Stomach (tissue), 9 donors: ENCODE data around the gene ARHGAP26. TPM values are rescaled to one million over a fixed set of nuclear protein-coding genes. Genes with fewer than 3 reads are reported as not detected.
"Not testable (repeated sequence)": the region's sequence is repeated elsewhere in the genome, so short reads cannot be mapped to it uniquely, and the experiment has no call there.

ENCODE experiments used
- DNase-seq, 2 donors: peaks; one replicate each; pipeline versions ENCODE4 v3.0.0 to v3.0.0-alpha.2; 2013 to 2019
- H3K27ac ChIP-seq, 5 donors: fragments of 200-600 bp in 4 of 5; sonication (generic) in 4 of 5; one replicate each; pipeline ENCODE4 v1.5.1; 2013 to 2019; ENCODE audit warnings: mild to moderate bottlenecking in 1 of 5, moderate library complexity in 1 of 5
- H3K27me3 ChIP-seq, 3 donors: fragments of 200-600 bp; sonication (generic); one replicate each; pipeline ENCODE4 v1.5.1; 2017 to 2019; ENCODE audit warnings: mixed run types in 1 of 3
- H3K36me3 ChIP-seq, 4 donors: fragments of 200-600 bp; sonication (generic); 1 replicate in 3 of 4; 2 replicates in 1 of 4; pipeline ENCODE4 v1.5.1; 2016 to 2019
- H3K4me1 ChIP-seq, 4 donors: fragments of 200-600 bp; sonication (generic); one replicate each; pipeline ENCODE4 v1.5.1; 2016 to 2019
- H3K4me3 ChIP-seq, 4 donors: fragments of 200-600 bp; sonication (generic) in 3 of 4; one replicate each; pipeline ENCODE4 v1.5.1; 2016 to 2019; ENCODE audit warnings: mild to moderate bottlenecking in 1 of 4
- H3K9me3 ChIP-seq, 4 donors: fragments of 200-600 bp; sonication (generic); one replicate each; pipeline ENCODE4 v1.5.1; 2016 to 2019
- CTCF ChIP-seq, 7 experiments: fragments of 450-650 bp in 4 of 7; fragments of 200-600 bp in 3 of 7; sonication (generic) in 3 of 7; IDR thresholded peaks; one replicate each; pipeline ENCODE4 v1.5.1; 2016 to 2019; ENCODE audit warnings: antibody characterized with exemption in 7 of 7, control low read depth in 2 of 7, mild to moderate bottlenecking in 1 of 7
- EP300 ChIP-seq: sonication (generic); formaldehyde crosslinking; IDR thresholded peaks from one replicate; pipeline ENCODE4 v1.6.1; 2017; ENCODE audit warnings: antibody characterized with exemption
- POLR2A ChIP-seq, 4 donors: fragments of 450-650 bp; IDR thresholded peaks; one replicate each; pipeline ENCODE4 v1.6.1; 2016; ENCODE audit warnings: antibody characterized with exemption in 4 of 4, control low read depth in 2 of 4, mild to moderate bottlenecking in 1 of 4, moderate library complexity in 1 of 4
- POLR2AphosphoS5 ChIP-seq, 3 donors: sonication (generic); formaldehyde crosslinking; IDR thresholded peaks; one replicate each; pipeline ENCODE4 v1.6.1; 2016; ENCODE audit warnings: antibody characterized with exemption in 3 of 3
- WGBS, 5 donors: extraction: QIAGEN DNeasy Blood & Tissue Kit in 3 of 5; methylation state at CpG; one replicate each; pipeline versions ENCODE4 v1.1.5 to v1.1.7; 2013 to 2018; 5-methylcytosine and 5-hydroxymethylcytosine counted together
- intact Hi-C: fragments of 100-400 bp; cut with DNase I; formaldehyde crosslinking; loops from one replicate; pipeline ENCODE4 v1.15.1; 2023; ENCODE audit warnings: low total_unique reads
- polyA plus RNA-seq, 3 donors: library from polyadenylated mRNA; stranded (reverse); fragments of 200-250 nt; gene quantifications; one replicate each; pipeline ENCODE4 v1.2.3, GENCODE V29; 2013
- total RNA-seq, 5 donors: library from RNA; depleted of rRNA; stranded (reverse); fragments of >200 nt; gene quantifications; one replicate each; pipeline versions ENCODE4 v1.1.0 to v1.2.3, GENCODE V29; 2014 to 2016
- donor health status: healthy with polysubstance abuse.
- donor health status: Bipolar disorder and iron deficiency.
- donor health status: healthy.

The ARHGAP26 gene
- total and polyA plus RNA-seq, 8 donors = 4.0 to 115 (median 34.1) TPM

GRCh38 chr5:142924135-142924883 lies 154.1 kb downstream of the ARHGAP26 start:
- TF ChIP-seq EP300 = no peak
- no peak for TF ChIP-seq POLR2A (IDR thresholded peaks at IDR 0.05)
- TF ChIP-seq POLR2AphosphoS5 (IDR thresholded peaks at IDR 0.05) = no peak
- no peak for TF ChIP-seq CTCF (IDR thresholded peaks at IDR 0.05)
- peaks cover 0 to 12% (median 2%) of the 10 kb centered on the region in 4 donors for H3K36me3 ChIP-seq
- peak in 1 of 2 donors; percentile 32 for DNase-seq
- no peak overlapping the region for H3K4me3 ChIP-seq
- WGBS, 5 donors = 83 to 97% (median 90%) methylated on average over 1 of the region's 1 CpG
- H3K27me3 ChIP-seq = no peaks in the 10 kb centered on the region
- no peak overlapping the region for H3K27ac ChIP-seq
- peaks cover 0 to 35% (median 12%) of the 10 kb centered on the region in 4 donors for H3K4me1 ChIP-seq
- no peaks in the 10 kb centered on the region for H3K9me3 ChIP-seq
- intact Hi-C loops = loop anchor here (5.0 kb wide), 1 partner anchor 903 kb away; no protein-coding TSS in a partner anchor

GRCh38 chr5:142925795-142926194 lies 155.6 kb downstream of the ARHGAP26 start:
- H3K27me3 ChIP-seq = no peaks in the 10 kb centered on the region
- H3K27ac ChIP-seq = peak overlapping the region; percentile 1 to 64 (median 38)
- H3K36me3 ChIP-seq = no peaks in the 10 kb centered on the region
- TF ChIP-seq POLR2AphosphoS5 (IDR thresholded peaks at IDR 0.05) (peak in 1 of 3 donors; percentile 15), EP300 (no peak), CTCF (IDR thresholded peaks at IDR 0.05) (no peak)
- WGBS, 5 donors = 3 to 21% (median 7%) methylated on average over 3 of the region's 3 CpGs
- no peak overlapping the region for H3K4me3 ChIP-seq
- no peaks in the 10 kb centered on the region for H3K9me3 ChIP-seq
- H3K4me1 ChIP-seq = peaks cover 0 to 35% (median 12%) of the 10 kb centered on the region in 4 donors
- DNase-seq = peak in 1 of 2 donors; percentile 48
- intact Hi-C loops = no loop called here

GRCh38 chr5:142926549-142926948 lies 156.4 kb downstream of the ARHGAP26 start:
- peak overlapping the region in 2 of 5 donors; percentile 8 to 64 for H3K27ac ChIP-seq
- peaks cover 0 to under 1% (median 0%) of the 10 kb centered on the region in 4 donors for H3K36me3 ChIP-seq
- intact Hi-C loops = no loop called here
- H3K27me3 ChIP-seq = no peaks in the 10 kb centered on the region
- 79 to 95% (median 93%) methylated on average over 4 of the region's 4 CpGs for WGBS, 5 donors
- H3K9me3 ChIP-seq = no peaks in the 10 kb centered on the region
- no peak overlapping the region for H3K4me3 ChIP-seq
- peaks cover 0 to 35% (median 12%) of the 10 kb centered on the region in 4 donors for H3K4me1 ChIP-seq
- TF ChIP-seq CTCF (IDR thresholded peaks at IDR 0.05) = no peak
- no peak for TF ChIP-seq POLR2AphosphoS5 (IDR thresholded peaks at IDR 0.05)
- TF ChIP-seq EP300 = no peak
- TF ChIP-seq POLR2A (IDR thresholded peaks at IDR 0.05) = no peak
- peak in 1 of 2 donors; percentile 45 for DNase-seq

- H3K27me3 ChIP-seq, H3K4me3 ChIP-seq, H3K9me3 ChIP-seq, DNase-seq, H3K27ac ChIP-seq, intact Hi-C loops: not testable (repeated sequence)
- Histone ChIP-seq H3K36me3 (peaks cover 0 to 22% (median 17%) of the 10 kb centered on the region in 4 donors), H3K4me1 (peaks cover 0 to 21% (median 5%) of the 10 kb centered on the region in 4 donors)
- 94 to 97% (median 96%) methylated on average over 11 of the region's 11 CpGs for WGBS, 5 donors
Measured at GRCh38 chr5:142928999-142929398, 158.8 kb downstream of the ARHGAP26 start.

GRCh38 chr5:142929587-142929986 lies 159.4 kb downstream of the ARHGAP26 start:
- WGBS, 5 donors = 59 to 81% (median 74%) methylated on average over 2 of the region's 2 CpGs
- Histone ChIP-seq H3K27me3 (no peaks in the 10 kb centered on the region), H3K4me3 (no peak overlapping the region), H3K36me3 (peaks cover 0 to 22% (median 17%) of the 10 kb centered on the region in 4 donors), H3K27ac (peak overlapping the region in 1 of 5 donors; percentile 23), H3K9me3 (no peaks in the 10 kb centered on the region), H3K4me1 (peaks cover 0 to 21% (median 5%) of the 10 kb centered on the region in 4 donors)
- no peak for TF ChIP-seq POLR2AphosphoS5 (IDR thresholded peaks at IDR 0.05)
- no peak for TF ChIP-seq CTCF (IDR thresholded peaks at IDR 0.05)
- no peak for TF ChIP-seq POLR2A (IDR thresholded peaks at IDR 0.05)
- TF ChIP-seq EP300 = no peak
- intact Hi-C loops = no loop called here
- DNase-seq = peak in 1 of 2 donors; percentile 42
